ENCODE measurements around the gene SLC2A10. TPM values are rescaled to one million over a fixed set of nuclear protein-coding genes. Genes with fewer than 3 reads are reported as not detected.

Gene SLC2A10
- total and polyA plus RNA-seq, 2 donors (not counting 3 experiments of a cell fraction or from before 2014, with no cell fraction given): 11.2 to 13.6 TPM

GRCh38 chr20:46712056-46712636, 2.7 kb downstream of the SLC2A10 start:
- TF ChIP-seq POLR2A (IDR thresholded peaks at IDR 0.05; ENCODE audit: low read depth, low read length): no peak
- no peak for TF ChIP-seq MAX (IDR thresholded peaks at IDR 0.05; ENCODE audit: insufficient read depth, insufficient read length)
- no peak for TF ChIP-seq JUN (IDR thresholded peaks at IDR 0.05; ENCODE audit: borderline replicate concordance, insufficient read depth, insufficient read length, low read depth)
- no peak for TF ChIP-seq GATA2 (IDR thresholded peaks at IDR 0.05; ENCODE audit: insufficient read depth, insufficient read length, low read depth, low read length)
- no peak for TF ChIP-seq FOS (IDR thresholded peaks at IDR 0.05; ENCODE audit: borderline replicate concordance, insufficient read depth, low read length)
- TF ChIP-seq CTCF (IDR thresholded peaks at IDR 0.05; ENCODE audit: extremely low read depth in 1 of 2, insufficient read depth in 1 of 2, low read depth in 1 of 2, low read length in 2 of 2): no peak
- no peak for TF ChIP-seq POLR2AphosphoS5 (IDR thresholded peaks at IDR 0.05; ENCODE audit: insufficient read depth, low read depth, low read length)
- no peak for TF ChIP-seq MYC (IDR thresholded peaks at IDR 0.05; ENCODE audit: low read depth, low read length)
- no peak for TF ChIP-seq EZH2 (IDR thresholded peaks at IDR 0.05; ENCODE audit: borderline replicate concordance, low read depth, low read length, severe bottlenecking)
- BruUV-seq (replicated peaks): no TSS peak
- no peak overlapping the region for H3K4me3 ChIP-seq (replicated peaks in 1 of 3; ENCODE audit: insufficient read depth in 1 of 3, low read depth in 1 of 3, low read length in 3 of 3)
- intact Hi-C loops (cut with micrococcal nuclease) (no loop called here), dilution Hi-C loops (cut with MboI; ENCODE audit: extremely low pct_ligation_motif_present, low sequenced_read_pairs) (no loop called here)
- no peaks in the 10 kb centered on the region for H4K20me1 ChIP-seq (replicated peaks; ENCODE audit: control insufficient read depth, extremely low read depth, insufficient read depth, low read length)
- no peak overlapping the region for H3K27ac ChIP-seq (ENCODE audit: insufficient read depth, low read depth, low read length)
- no peaks in the 10 kb centered on the region for H3K9me1 ChIP-seq (replicated peaks; ENCODE audit: control insufficient read depth, extremely low read depth, insufficient read depth, low read length)
- ChIA-PET CTCF (no interaction called here), POLR2A (interaction anchor here (0.7 kb wide), 1 partner anchor 506 kb away, joined by 8 read pairs; no protein-coding TSS in a partner anchor)
- no peaks in the 10 kb centered on the region for H3K9me3 ChIP-seq (replicated peaks; ENCODE audit: control insufficient read depth, insufficient read depth, low read length)
- H3K36me3 ChIP-seq (ENCODE audit: control insufficient read depth in 2 of 2, extremely low read depth in 1 of 2, insufficient read depth in 2 of 2, low read length in 2 of 2): peaks cover 0 to 1% of the 10 kb centered on the region in 2 experiments
- no peak overlapping the region for H3K4me2 ChIP-seq (ENCODE audit: insufficient read depth, low read length)
- no peak for DNase-seq (ENCODE audit: low read depth, low spot score)
- no peaks in the 10 kb centered on the region for H3K27me3 ChIP-seq (ENCODE audit: control insufficient read depth in 2 of 2, insufficient read depth in 2 of 2, low read length in 2 of 2)
- peaks cover 9% of the 10 kb centered on the region for H3K4me1 ChIP-seq (ENCODE audit: control insufficient read depth, extremely low read depth, insufficient read depth, low read length)
- no peak for FAIRE-seq
- H3K79me2 ChIP-seq (ENCODE audit: control insufficient read depth, insufficient read depth, low read length): no peaks in the 10 kb centered on the region
- no peak overlapping the region for H2AFZ ChIP-seq (ENCODE audit: low read depth, low read length)
- H3K9ac ChIP-seq (replicated peaks; ENCODE audit: extremely low read depth, insufficient read depth, low read length): no peak overlapping the region

Data from endothelial cell of umbilical vein (primary cell).